Measurements from ENCODE around the gene SELENOO.

DNA sequence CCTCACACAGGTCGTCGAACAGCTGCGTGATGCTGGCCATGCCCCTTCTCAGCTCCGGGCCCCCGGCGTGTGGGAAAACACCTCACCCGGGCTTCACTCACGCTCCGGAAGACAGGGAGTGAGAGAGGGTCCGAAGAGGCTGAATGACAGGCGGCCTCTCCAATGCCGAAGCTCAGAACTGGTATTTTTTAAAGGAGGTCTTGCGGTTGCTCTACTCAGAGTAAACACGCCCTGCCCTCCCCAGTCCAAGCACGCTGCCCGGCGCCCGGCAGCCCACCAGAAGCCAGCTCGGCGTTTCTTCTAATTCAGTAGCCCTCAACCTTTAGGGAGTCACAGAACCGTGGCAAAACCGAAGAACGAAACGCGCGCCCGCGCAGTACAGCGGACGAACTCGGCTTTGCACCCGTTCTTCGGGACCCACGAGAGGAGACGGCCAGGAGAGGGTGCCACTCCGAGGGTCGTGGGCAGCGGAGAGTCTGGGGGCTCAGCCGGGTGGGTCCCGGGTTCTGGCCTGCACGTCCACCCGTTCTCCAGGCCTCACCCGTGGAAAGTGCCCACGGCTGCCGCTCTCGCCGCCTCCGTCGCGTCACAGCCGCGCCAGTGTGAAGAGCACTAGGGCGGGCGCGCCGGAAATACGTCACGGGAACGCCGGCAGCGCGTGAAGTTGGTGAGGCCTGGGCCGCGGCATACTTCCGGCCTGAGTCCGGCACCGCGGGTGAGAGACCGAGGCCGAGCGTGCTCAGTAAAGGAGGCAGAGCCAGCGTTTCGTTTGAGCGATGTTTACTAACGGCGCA lies 43.8 kb downstream of the SELENOO start, which contains the start of gene TUBGCP6:
- TF ChIP-seq, protein P1, sequence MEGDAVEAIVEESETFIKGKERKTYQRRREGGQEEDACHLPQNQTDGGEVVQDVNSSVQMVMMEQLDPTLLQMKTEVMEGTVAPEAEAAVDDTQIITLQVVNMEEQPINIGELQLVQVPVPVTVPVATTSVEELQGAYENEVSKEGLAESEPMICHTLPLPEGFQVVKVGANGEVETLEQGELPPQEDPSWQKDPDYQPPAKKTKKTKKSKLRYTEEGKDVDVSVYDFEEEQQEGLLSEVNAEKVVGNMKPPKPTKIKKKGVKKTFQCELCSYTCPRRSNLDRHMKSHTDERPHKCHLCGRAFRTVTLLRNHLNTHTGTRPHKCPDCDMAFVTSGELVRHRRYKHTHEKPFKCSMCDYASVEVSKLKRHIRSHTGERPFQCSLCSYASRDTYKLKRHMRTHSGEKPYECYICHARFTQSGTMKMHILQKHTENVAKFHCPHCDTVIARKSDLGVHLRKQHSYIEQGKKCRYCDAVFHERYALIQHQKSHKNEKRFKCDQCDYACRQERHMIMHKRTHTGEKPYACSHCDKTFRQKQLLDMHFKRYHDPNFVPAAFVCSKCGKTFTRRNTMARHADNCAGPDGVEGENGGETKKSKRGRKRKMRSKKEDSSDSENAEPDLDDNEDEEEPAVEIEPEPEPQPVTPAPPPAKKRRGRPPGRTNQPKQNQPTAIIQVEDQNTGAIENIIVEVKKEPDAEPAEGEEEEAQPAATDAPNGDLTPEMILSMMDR (IDR thresholded peaks at IDR 0.05) = peak in 1 of 3 donors; percentile 66
- TF ChIP-seq POLR2A (IDR thresholded peaks at IDR 0.05) (peak; percentile 91), EP300 (IDR thresholded peaks at IDR 0.05) (no peak)

Measured in ovary (tissue), 3 donors.